Activated B cell treated with CpG ODN at 0.5 μM for 24 hours (primary cell): ENCODE results near the gene PALM3. TPM values are rescaled to one million over a fixed set of nuclear protein-coding genes. Genes with fewer than 3 reads are reported as not detected.
A peak's percentile ranks its signal among the peaks of the same experiment; 100 is the strongest.

Experiments
- ATAC-seq: fragments of 200-7000 bp; cut with Tn5 transposase; one replicate; pipeline ENCODE4 v1.10.0; 2021; ENCODE audit warnings: low read depth, mild to moderate bottlenecking, moderate library complexity
- CTCF ChIA-PET: fragments of 350-600 bp; sonication (Branson Sonifier 250); formaldehyde crosslinking; loops from one replicate; lab custom pipeline; 2021; ENCODE audit warnings: antibody characterized with exemption; lab: Charles Lee
- POLR2A ChIA-PET: fragments of 350-600 bp; sonication (Branson Sonifier 250); formaldehyde crosslinking; loops from one replicate; lab custom pipeline; 2021; ENCODE audit warnings: antibody characterized with exemption; lab: Charles Lee
- DNase-seq: peaks from one replicate; pipeline ENCODE4 v3.0.0; 2022
- H3K27ac Mint-ChIP-seq: one replicate; pipeline ENCODE4 v1.8.0; 2020; ENCODE audit warnings: mixed read lengths
- H3K27me3 Mint-ChIP-seq: one replicate; pipeline ENCODE4 v1.8.0; 2021; ENCODE audit warnings: mixed read lengths
- H3K36me3 Mint-ChIP-seq: one replicate; pipeline ENCODE4 v1.8.0; 2021; ENCODE audit warnings: low read depth, mixed read lengths
- H3K4me1 Mint-ChIP-seq: one replicate; pipeline ENCODE4 v1.8.0; 2021; ENCODE audit warnings: mixed read lengths
- H3K4me3 Mint-ChIP-seq: one replicate; pipeline ENCODE4 v1.8.0; 2020; ENCODE audit warnings: mild to moderate bottlenecking, mixed read lengths
- H3K9me3 Mint-ChIP-seq: one replicate; pipeline ENCODE4 v1.8.0; 2020; ENCODE audit warnings: mixed read lengths
- intact Hi-C: fragments of 100-400 bp; cut with micrococcal nuclease; formaldehyde crosslinking; loops from one replicate; pipeline ENCODE4 v1.15.1; 2024
- total RNA-seq: library from RNA; stranded (reverse); gene quantifications from 2 replicates; pipeline ENCODE4 v1.2.3, GENCODE V29; 2022
- TF ChIP-seq, protein P1 (sequence below): fragments of 200-600 bp; IDR thresholded peaks from one replicate; pipeline ENCODE4 v1.8.0; 2022; ENCODE audit warnings: antibody characterized with exemption, mild to moderate bottlenecking

Gene PALM3
- total RNA-seq, 1 donor from 2014 or later, result not detected

DNA sequence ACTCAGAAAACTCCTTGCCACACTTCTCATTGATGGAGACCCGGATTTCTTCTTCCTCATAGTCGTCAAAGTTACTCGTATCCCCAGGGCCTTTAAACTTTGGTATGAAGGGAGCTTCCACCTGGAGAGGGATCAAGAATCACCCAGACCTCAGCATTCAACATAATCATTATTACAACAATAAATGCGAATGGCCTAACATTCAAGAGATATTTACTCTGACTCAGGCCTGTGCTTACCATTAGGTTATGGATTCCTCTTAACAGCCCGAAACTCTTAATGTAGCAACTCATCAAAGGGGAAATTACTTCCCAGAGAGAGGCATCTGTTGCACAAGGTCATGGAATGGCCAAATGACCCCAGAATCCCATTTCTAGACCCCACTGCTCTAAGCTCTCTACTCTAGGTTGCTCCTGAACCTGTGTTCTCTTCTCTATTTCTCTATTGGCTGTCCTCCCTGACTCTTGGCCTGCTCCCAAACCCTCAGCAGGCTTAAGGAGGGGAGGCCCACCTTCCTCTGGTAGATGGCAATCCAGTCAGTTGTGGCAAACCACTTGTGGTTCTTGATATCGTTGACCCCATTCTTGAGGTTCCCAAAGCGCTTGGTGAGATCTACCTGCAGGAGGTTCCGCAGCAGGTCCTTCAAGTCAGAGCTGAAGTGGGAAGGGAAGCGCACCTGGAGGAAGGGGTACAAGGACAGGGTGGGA is 31.4 kb upstream of the PALM3 start:
- intact Hi-C loops, result loop anchor here (5.0 kb wide), 1 partner anchor 346 kb away; a partner anchor contains a TSS
- Mint-ChIP-seq H3K4me3 (peak overlapping the region; percentile 32), H3K4me1 (peaks cover 18% of the 10 kb centered on the region), H3K27me3 (no peaks in the 10 kb centered on the region), H3K9me3 (peaks cover 3% of the 10 kb centered on the region), H3K36me3 (peaks cover 23% of the 10 kb centered on the region), H3K27ac (peak overlapping the region; percentile 63)
- ATAC-seq, result no peak
- DNase-seq, result no peak
- TF ChIP-seq, protein P1, sequence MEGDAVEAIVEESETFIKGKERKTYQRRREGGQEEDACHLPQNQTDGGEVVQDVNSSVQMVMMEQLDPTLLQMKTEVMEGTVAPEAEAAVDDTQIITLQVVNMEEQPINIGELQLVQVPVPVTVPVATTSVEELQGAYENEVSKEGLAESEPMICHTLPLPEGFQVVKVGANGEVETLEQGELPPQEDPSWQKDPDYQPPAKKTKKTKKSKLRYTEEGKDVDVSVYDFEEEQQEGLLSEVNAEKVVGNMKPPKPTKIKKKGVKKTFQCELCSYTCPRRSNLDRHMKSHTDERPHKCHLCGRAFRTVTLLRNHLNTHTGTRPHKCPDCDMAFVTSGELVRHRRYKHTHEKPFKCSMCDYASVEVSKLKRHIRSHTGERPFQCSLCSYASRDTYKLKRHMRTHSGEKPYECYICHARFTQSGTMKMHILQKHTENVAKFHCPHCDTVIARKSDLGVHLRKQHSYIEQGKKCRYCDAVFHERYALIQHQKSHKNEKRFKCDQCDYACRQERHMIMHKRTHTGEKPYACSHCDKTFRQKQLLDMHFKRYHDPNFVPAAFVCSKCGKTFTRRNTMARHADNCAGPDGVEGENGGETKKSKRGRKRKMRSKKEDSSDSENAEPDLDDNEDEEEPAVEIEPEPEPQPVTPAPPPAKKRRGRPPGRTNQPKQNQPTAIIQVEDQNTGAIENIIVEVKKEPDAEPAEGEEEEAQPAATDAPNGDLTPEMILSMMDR, result no peak
- POLR2A ChIA-PET, result interaction anchor here (0.5 to 1.1 kb wide), 3 partner anchors 11 to 255 kb away, joined by 3 to 6 read pairs (median 3); no protein-coding TSS in a partner anchor
- CTCF ChIA-PET, result interaction anchor here (1.9 kb wide), 1 partner anchor 20 kb away, joined by 6 read pairs; no protein-coding TSS in a partner anchor

DNA sequence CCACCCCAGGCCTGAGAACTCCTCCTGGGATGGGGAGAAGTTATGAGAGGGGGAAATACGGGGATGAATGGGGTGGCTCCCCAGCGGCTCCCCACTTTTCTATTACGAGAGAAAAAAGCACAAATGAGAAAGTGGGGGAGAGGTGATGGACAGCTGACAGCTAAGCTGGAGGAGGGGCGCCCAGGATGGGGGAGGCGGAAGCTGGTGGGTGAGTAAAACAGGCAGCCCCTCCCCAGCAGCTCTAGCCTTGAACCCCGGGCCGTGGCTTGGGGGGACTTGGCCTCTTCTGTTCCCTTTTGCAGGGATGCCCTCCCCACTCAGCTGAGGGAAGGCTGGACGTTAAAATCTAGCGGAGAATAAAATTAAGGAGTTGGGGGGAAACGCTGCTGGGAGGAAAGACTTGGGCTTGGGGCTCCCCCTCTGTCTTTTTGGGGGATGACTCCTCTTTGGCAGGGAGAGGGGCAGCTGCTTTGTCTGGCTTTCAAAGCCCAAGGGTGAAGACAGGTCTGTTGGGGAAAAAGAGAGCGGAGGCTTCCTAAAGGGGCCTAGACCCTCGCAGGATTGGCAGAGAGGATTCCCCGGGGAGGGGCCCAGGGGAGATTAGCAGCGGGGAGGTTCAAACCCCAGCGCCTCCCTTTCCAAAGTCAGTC is 30.1 kb upstream of the PALM3 start:
- CTCF ChIA-PET, result interaction anchor here (1.1 kb wide), 1 partner anchor 18 kb away, joined by 3 read pairs; no protein-coding TSS in a partner anchor
- POLR2A ChIA-PET, result interaction anchor here (0.6 to 1.9 kb wide), 7 partner anchors 10 to 278 kb away, joined by 3 to 15 read pairs (median 5); partner anchors contain the start of genes ASF1B and PRKACA
- Mint-ChIP-seq H3K4me3 (peak overlapping the region; percentile 99), H3K4me1 (peaks cover 18% of the 10 kb centered on the region), H3K9me3 (peaks cover 3% of the 10 kb centered on the region), H3K36me3 (peaks cover 21% of the 10 kb centered on the region), H3K27ac (peak overlapping the region; percentile 99), H3K27me3 (no peaks in the 10 kb centered on the region)
- TF ChIP-seq, protein P1, result no peak
- intact Hi-C loops, result loop anchor here (1.0 to 5.0 kb wide), 6 partner anchors 19 to 937 kb away; partner anchors contain the start of genes DCAF15 and PRKACA
- ATAC-seq (no peak), DNase-seq (no peak)

DNA sequence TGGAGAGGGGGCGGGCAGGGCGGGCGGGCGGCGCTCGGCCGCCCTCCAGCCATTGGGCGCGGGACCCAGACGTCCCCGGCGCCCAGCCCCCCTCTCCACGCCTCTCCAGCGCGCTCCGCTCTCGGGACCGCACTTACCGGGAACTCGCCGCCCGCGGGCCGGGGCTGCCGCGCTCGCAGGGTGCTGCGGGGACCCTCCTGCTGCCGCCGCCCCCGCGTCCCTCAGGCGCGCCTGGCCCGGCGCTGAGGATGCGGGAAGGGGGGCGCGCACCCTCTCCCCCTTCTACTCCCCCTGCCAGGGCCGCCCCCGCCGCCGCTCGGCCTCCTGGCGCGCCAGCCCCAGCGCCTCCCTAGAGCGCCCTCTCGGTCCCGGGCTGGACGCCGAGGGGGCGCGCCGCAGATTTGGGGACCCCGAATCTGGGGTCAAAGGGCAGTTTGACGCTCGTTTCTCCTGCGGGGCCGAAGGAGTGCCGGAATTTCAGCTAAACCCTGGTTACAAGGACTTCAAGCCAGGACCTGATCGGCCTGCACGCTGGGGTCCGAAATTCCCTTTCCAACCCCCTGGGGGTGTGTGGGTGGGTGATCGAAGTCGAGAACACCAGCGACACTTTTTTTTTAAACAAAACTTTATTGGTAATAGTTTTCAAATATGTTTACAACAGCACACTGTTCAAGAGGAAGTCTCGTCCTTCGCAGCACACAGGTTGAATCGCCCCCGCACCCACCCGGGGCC is 29.4 kb upstream of the PALM3 start:
- H3K4me1 Mint-ChIP-seq, result peaks cover 18% of the 10 kb centered on the region
- peak; percentile 81 for DNase-seq
- H3K27me3 Mint-ChIP-seq, result no peaks in the 10 kb centered on the region
- H3K36me3 Mint-ChIP-seq, result peaks cover 17% of the 10 kb centered on the region
- CTCF ChIA-PET, result interaction anchor here (1.1 kb wide), 1 partner anchor 17 kb away, joined by 3 read pairs; no protein-coding TSS in a partner anchor
- TF ChIP-seq, protein P1, result no peak
- POLR2A ChIA-PET, result interaction anchor here (0.7 to 1.9 kb wide), 5 partner anchors 10 to 279 kb away, joined by 3 to 15 read pairs (median 5); partner anchors contain the start of genes ASF1B and PRKACA
- intact Hi-C loops, result loop anchor here (1.0 to 5.0 kb wide), 6 partner anchors 18 to 936 kb away; partner anchors contain the start of genes DCAF15 and PRKACA
- H3K4me3 Mint-ChIP-seq, result peak overlapping the region; percentile 99
- ATAC-seq, result peak; percentile 75
- peak overlapping the region; percentile 99 for H3K27ac Mint-ChIP-seq
- peaks cover 3% of the 10 kb centered on the region for H3K9me3 Mint-ChIP-seq

DNA sequence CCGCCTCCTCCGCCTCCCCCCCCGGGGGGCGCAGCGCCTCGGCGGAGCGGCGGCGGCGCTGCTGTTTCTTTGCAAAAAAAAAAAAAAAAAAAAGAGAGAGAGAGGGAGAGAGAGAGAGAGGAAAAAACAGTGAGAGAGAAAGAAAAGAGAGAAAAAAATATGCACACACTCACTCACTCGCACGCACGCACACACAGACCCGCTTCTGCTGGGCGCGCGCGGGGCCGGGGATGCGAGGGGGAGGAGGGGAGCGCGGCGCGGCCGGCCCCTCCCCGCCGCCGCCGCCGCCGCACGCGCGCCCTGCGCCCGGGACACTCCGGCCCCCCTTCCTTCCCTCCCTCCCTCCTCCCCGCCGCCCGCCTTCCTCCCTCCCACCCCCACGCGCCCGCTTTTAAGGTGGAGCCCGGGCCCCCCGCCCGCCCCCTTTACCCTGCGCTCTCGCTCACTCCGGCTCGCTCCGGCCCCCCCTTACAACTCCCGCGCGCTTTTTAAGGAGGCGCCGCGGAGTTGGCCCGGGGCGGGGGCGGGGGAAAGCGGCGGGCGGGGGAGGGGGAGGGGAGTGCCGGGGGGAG is 28.7 kb upstream of the PALM3 start, which contains the start of gene SAMD1:
SAMD1 (minus strand) TSS at position 243 of the 572 bp plus-strand sequence.
- peak; percentile 70 for DNase-seq
- TF ChIP-seq, protein P1, result no peak
- peak within 1 kb of the TSS; percentile 99 for H3K4me3 Mint-ChIP-seq
- ATAC-seq, result peak; percentile 61
- ChIA-PET CTCF (interaction anchor here (1.5 kb wide), 1 partner anchor 24 kb away, joined by 6 read pairs; no protein-coding TSS in a partner anchor), POLR2A (interaction anchor here (1.0 to 1.9 kb wide), 5 partner anchors 9 to 46 kb away, joined by 4 to 15 read pairs (median 7); partner anchors contain the start of genes ASF1B and PRKACA)
- H3K27ac Mint-ChIP-seq, result peak within 1 kb of the TSS; percentile 99
- H3K9me3 Mint-ChIP-seq, result peaks cover 3% of the 10 kb centered on the region
- intact Hi-C loops, result loop anchor here (1.0 to 5.0 kb wide), 7 partner anchors 9 to 936 kb away; partner anchors contain the start of genes DCAF15 and PRKACA
- peaks cover 17% of the 10 kb centered on the region for H3K36me3 Mint-ChIP-seq
- peaks cover 18% of the 10 kb centered on the region for H3K4me1 Mint-ChIP-seq
- H3K27me3 Mint-ChIP-seq, result no peaks in the 10 kb centered on the region
